NT2/D1 (cell line): ENCODE measurements around the gene ZHX3.

Experiments
- SUZ12 ChIP-seq: IDR thresholded peaks from 2 replicates; pipeline ENCODE4 v1.6.1; 2011; ENCODE audit not compliant: insufficient read length, insufficient read depth; ENCODE audit errors: extremely low read depth
- YY1 ChIP-seq: IDR thresholded peaks from 2 replicates; pipeline ENCODE4 v1.6.1; 2011; ENCODE audit not compliant: insufficient read length, insufficient read depth

DNA sequence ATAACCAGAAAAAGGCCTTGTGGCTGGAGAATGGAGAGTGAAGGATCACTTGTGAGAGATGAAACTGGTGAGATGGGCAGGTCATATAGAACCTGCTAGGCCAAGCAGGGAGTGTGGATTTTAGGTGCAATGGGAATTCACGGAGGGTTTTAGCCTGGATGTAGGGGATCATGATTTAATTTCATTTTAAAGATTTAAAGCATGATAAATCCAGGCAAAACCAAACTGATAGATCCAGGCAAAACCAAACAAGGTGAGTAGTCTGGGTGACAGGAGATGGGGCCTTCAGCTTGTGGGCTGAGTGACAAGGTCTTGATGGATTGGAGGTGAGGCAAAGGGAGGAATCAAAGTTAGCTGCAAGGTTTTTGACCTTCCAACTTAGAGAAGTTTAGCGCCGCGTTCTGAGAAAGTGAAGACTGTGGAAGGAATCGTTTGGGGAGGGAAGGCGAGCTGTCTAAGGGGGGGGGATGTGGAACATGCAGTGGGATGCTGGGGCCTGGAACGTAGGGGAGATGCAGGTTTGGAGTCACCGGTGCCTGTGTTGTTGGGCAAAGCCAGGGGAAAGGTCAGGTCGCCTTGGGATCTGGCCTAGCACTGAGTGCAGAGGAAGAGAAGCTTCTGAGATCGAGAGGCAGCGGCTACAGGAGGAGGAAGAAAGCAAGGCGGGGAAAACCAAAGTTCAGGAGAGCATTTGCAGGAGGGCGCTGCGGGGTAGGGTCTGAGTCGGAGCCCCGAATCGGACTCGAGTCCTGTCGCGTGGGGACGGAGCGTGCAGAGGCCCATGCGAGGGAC is 181.4 kb downstream of the ZHX3 start:
- TF ChIP-seq YY1 (no peak), SUZ12 (no peak)
